Thyroid gland (tissue), 4 donors: ENCODE results near the gene LSM14B. TPM values are rescaled to one million over a fixed set of nuclear protein-coding genes. Genes with fewer than 3 reads are reported as not detected.

ENCODE experiments used
- DNase-seq, 2 donors: peaks; one replicate each; pipeline ENCODE4 v3.0.0-alpha.2; 2019
- H3K27ac ChIP-seq, 3 donors: fragments of 200-600 bp; sonication (generic); 1 replicate in 2 of 3; 2 replicates in 1 of 3; pipeline ENCODE4 v1.5.1; 2016 to 2019; ENCODE audit warnings: mild to moderate bottlenecking in 1 of 3, moderate library complexity in 1 of 3
- H3K27me3 ChIP-seq: fragments of 200-600 bp; sonication (generic); one replicate; pipeline ENCODE4 v1.5.1; 2019
- H3K36me3 ChIP-seq, 2 donors: fragments of 200-600 bp; sonication (generic); one replicate each; pipeline ENCODE4 v1.5.1; 2016 to 2019
- H3K4me1 ChIP-seq, 2 donors: fragments of 200-600 bp; sonication (generic); one replicate each; pipeline ENCODE4 v1.5.1; 2017 to 2019
- H3K4me3 ChIP-seq, 3 donors: fragments of 200-600 bp; sonication (generic); replicated peaks in 1 of 3; 1 replicate in 2 of 3; 2 replicates in 1 of 3; pipeline ENCODE4 v1.5.1; 2016; ENCODE audit warnings: mild to moderate bottlenecking in 1 of 3
- H3K9me3 ChIP-seq: fragments of 200-600 bp; sonication (generic); one replicate; pipeline ENCODE4 v1.5.1; 2017
- POLR2A ChIP-seq, 2 donors: fragments of 450-650 bp; IDR thresholded peaks; one replicate each; pipeline ENCODE4 v1.6.1; 2017; ENCODE audit warnings: antibody characterized with exemption in 2 of 2, mild to moderate bottlenecking in 2 of 2, moderate library complexity in 1 of 2
- WGBS, 2 donors: methylation state at CpG; one replicate each; pipeline ENCODE4 v1.1.5; 2017; 5-methylcytosine and 5-hydroxymethylcytosine counted together
- intact Hi-C: fragments of 100-400 bp; cut with DNase I; formaldehyde crosslinking; loops from one replicate; pipeline ENCODE4 v1.15.1; 2023
- total RNA-seq, 4 donors: library from RNA; depleted of rRNA; stranded (reverse); fragments of >200 nt; gene quantifications; one replicate each; pipeline ENCODE4 v1.2.3, GENCODE V29; 2016
- TF ChIP-seq, protein P1 (sequence below), 6 experiments: fragments of 200-600 bp in 3 of 6; fragments of 450-650 bp in 3 of 6; sonication (generic) in 3 of 6; IDR thresholded peaks; one replicate each; pipeline ENCODE4 v1.5.1; 2016 to 2019; ENCODE audit warnings: antibody characterized with exemption in 6 of 6, mild to moderate bottlenecking in 2 of 6, inconsistent platforms in 1 of 6, moderate library complexity in 1 of 6

LSM14B gene
- total RNA-seq, 4 donors from 2014 or later, result 25.3 to 27.9 (median 25.6) TPM

DNA sequence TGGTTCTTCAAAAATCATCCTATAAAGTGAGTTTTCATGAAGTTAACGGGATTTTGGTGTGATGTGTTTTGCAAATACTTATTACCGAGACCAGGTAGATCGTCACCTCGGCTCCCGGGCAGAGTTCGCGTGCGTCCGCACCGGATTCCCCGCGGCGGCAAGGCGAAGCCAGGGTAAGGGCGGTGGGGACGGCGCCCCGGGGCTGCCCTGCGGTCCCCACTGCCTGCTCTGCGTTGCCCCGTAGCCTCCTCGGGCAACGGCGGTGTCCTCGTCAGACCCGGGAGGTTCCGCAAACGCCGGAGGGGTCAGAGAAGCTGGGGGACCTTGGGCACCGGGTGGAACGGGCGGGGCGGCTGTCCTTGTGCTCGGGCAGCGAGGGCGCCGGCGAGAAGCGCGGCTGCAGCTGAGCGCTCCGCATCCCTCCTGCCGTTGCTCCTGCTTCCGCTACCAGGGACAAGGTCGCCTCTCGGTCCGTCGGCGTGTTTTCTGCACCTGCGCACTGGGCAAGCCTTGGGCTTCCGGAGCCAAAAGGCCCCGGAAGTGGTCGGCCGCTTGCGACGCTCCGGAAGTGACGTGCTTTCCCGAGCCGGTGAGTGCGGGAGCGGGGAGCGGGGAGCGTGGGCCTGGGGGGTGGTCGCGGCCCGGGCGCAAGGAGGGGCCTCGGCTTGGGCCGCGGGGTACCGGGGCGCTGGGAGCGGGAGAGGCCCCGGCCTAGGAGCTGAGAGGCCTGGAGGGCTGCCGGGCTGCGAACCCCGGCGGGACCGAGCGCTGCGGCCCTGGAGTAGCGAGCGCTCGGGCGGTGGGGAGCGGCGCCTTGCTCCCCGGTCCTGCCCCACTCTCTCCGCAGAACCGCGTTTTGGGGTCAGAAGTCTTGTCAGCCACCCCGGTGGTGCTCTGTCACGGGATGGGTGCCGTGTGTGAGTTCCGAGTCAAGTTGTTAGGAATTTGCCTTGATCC lies 60.5 kb downstream of the LSM14B start, which contains the start of gene MTG2:
MTG2 (plus strand) TSS at position 560 of the 957 bp plus-strand sequence. CDS start 10,393 bp downstream, outside the sequence.
- DNase-seq, result peak; percentile 94 to 96
- intact Hi-C loops, result no loop called here
- TF ChIP-seq POLR2A (IDR thresholded peaks at IDR 0.05), result peak; percentile 19 to 93
- TF ChIP-seq, protein P1, sequence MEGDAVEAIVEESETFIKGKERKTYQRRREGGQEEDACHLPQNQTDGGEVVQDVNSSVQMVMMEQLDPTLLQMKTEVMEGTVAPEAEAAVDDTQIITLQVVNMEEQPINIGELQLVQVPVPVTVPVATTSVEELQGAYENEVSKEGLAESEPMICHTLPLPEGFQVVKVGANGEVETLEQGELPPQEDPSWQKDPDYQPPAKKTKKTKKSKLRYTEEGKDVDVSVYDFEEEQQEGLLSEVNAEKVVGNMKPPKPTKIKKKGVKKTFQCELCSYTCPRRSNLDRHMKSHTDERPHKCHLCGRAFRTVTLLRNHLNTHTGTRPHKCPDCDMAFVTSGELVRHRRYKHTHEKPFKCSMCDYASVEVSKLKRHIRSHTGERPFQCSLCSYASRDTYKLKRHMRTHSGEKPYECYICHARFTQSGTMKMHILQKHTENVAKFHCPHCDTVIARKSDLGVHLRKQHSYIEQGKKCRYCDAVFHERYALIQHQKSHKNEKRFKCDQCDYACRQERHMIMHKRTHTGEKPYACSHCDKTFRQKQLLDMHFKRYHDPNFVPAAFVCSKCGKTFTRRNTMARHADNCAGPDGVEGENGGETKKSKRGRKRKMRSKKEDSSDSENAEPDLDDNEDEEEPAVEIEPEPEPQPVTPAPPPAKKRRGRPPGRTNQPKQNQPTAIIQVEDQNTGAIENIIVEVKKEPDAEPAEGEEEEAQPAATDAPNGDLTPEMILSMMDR (IDR thresholded peaks at IDR 0.05), result no peak
- H3K36me3 ChIP-seq, result peaks cover 6 to 8% of the 10 kb centered on the region in 2 donors
- peaks cover 7 to 21% of the 10 kb centered on the region in 2 donors for H3K4me1 ChIP-seq
- peak within 1 kb of the TSS; percentile 75 to 87 (median 87) for H3K27ac ChIP-seq
- no peaks in the 10 kb centered on the region for H3K9me3 ChIP-seq
- no peaks in the 10 kb centered on the region for H3K27me3 ChIP-seq
- 0% methylated on average over 28 to 52 of the region's 96 CpGs for WGBS, 2 donors
- peak within 1 kb of the TSS; percentile 54 to 99 (median 72) for H3K4me3 ChIP-seq

DNA sequence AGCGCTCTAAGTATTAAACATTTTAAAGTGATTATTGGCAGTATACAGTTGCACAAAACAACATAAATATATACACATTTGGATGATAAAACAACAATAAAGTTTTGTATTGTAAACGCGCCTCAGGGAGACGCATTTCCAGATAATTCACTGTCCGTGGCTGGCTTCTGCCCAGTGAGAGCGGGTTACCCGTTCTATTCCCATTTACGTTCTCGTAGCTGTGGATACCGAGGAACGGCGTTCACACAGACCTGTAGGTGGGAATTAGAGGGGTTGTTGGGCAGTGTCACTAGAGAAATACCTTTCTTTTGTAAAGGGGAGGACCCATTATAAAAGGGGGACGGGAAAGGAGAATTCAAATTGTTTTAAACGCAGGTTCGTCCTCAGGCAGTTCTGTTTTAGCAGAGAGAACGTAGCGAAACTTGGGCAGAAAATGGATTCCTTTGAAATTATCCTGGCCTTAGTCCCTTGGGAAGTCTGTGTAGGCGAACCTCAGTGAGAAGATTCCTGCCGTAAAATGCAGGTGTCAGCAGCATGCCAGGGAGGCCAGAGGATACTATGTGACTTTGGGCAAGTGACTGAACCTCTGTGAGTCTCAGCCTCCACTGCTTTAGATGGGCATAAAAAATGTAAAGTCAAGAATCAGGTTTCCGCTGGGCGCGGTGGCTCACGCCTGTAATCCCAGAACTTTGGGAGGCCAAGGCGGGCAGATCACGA lies 61.3 kb downstream of the LSM14B start:
- Histone ChIP-seq H3K4me1 (peaks cover 7 to 21% of the 10 kb centered on the region in 2 donors), H3K36me3 (peaks cover 6 to 8% of the 10 kb centered on the region in 2 donors), H3K27me3 (no peaks in the 10 kb centered on the region), H3K4me3 (peak overlapping the region; percentile 54 to 99 (median 72)), H3K27ac (peak overlapping the region in 2 of 3 donors; percentile 75 to 87), H3K9me3 (no peaks in the 10 kb centered on the region)
- WGBS, 2 donors, result 28 to 29% methylated on average over 25 of the region's 25 CpGs
- intact Hi-C loops, result no loop called here
- TF ChIP-seq POLR2A (IDR thresholded peaks at IDR 0.05), result no peak
- TF ChIP-seq, protein P1 (IDR thresholded peaks at IDR 0.05), result no peak
- no peak for DNase-seq

Other genes with a start within 250 kb of the LSM14B start
- 10 to 100 TPM; 13.9 to 22.0 (median 18.6) TPM for gene TAF4, start 56.6 kb upstream of the LSM14B start, total RNA-seq
- 100 to 1,000 TPM; 213 to 288 (median 261) TPM for gene PSMA7, start 20.9 kb downstream of the LSM14B start, total RNA-seq
- gene SS18L1, start 21.3 kb downstream of the LSM14B start, total RNA-seq, result 10 to 100 TPM; 12.2 to 22.0 (median 15.2) TPM
- 10 to 100 TPM; 21.6 to 38.2 (median 33.4) TPM for gene MTG2, start 60.6 kb downstream of the LSM14B start, total RNA-seq
- not detected for gene HRH3, start 97.8 kb downstream of the LSM14B start, total RNA-seq
- gene OSBPL2, start 116.0 kb downstream of the LSM14B start, total RNA-seq, result 10 to 100 TPM; 46.9 to 60.8 (median 50.8) TPM
- 100 to 1,000 TPM in 3 of 4 donors, 10 to 100 TPM in 1; 89.9 to 140 (median 117) TPM for gene ADRM1, start 180.5 kb downstream of the LSM14B start, total RNA-seq
- gene LAMA5, start 244.8 kb downstream of the LSM14B start, total RNA-seq, result 100 to 1,000 TPM in 3 of 4 donors, 10 to 100 TPM in 1; 93.9 to 179 (median 117) TPM